LNCAP (cell line): ENCODE results near the gene OBP2B.

Experiments
- CTCF ChIP-seq: fragments of 450-650 bp; IDR thresholded peaks from 2 replicates; pipeline ENCODE4 v1.5.1; 2017; ENCODE audit warnings: mild to moderate bottlenecking

OBP2B gene

GRCh38 chr9:133173056-133173455, 36.0 kb downstream of the OBP2B start:
- no peak for TF ChIP-seq CTCF

GRCh38 chr9:133171161-133171961, 37.7 kb downstream of the OBP2B start:
- no peak for TF ChIP-seq CTCF

- TF ChIP-seq CTCF, result no peak
Observed at GRCh38 chr9:133170716-133171115, 38.3 kb downstream of the OBP2B start.

- TF ChIP-seq CTCF, result no peak
Observed at GRCh38 chr9:133169102-133169501, 39.9 kb downstream of the OBP2B start.

GRCh38 chr9:133168432-133168831, 40.6 kb downstream of the OBP2B start:
- TF ChIP-seq CTCF, result no peak

- TF ChIP-seq CTCF, result no peak
Observed at GRCh38 chr9:133167769-133168168, 41.3 kb downstream of the OBP2B start.

GRCh38 chr9:133167096-133167730, 41.8 kb downstream of the OBP2B start:
- no peak for TF ChIP-seq CTCF
